Esophagus muscularis mucosa (tissue), 3 donors: ENCODE measurements around the gene AUP1.

Source experiments
- POLR2A ChIP-seq: fragments of 450-650 bp; IDR thresholded peaks from one replicate; pipeline ENCODE4 v1.6.1; 2017; ENCODE audit warnings: antibody characterized with exemption, moderate library complexity, mild to moderate bottlenecking, low read depth
- POLR2AphosphoS5 ChIP-seq, 2 donors: sonication (generic); formaldehyde crosslinking; IDR thresholded peaks; one replicate each; pipeline ENCODE4 v1.6.1; 2017; ENCODE audit warnings: antibody characterized with exemption in 2 of 2
- TF ChIP-seq, protein P1 (sequence below), 3 experiments: fragments of 200-600 bp in 2 of 3; fragments of 450-650 bp in 1 of 3; sonication (generic) in 2 of 3; IDR thresholded peaks; one replicate each; pipeline ENCODE4 v1.5.1; 2017 to 2019; ENCODE audit warnings: antibody characterized with exemption in 3 of 3, mild to moderate bottlenecking in 2 of 3, moderate library complexity in 1 of 3

DNA sequence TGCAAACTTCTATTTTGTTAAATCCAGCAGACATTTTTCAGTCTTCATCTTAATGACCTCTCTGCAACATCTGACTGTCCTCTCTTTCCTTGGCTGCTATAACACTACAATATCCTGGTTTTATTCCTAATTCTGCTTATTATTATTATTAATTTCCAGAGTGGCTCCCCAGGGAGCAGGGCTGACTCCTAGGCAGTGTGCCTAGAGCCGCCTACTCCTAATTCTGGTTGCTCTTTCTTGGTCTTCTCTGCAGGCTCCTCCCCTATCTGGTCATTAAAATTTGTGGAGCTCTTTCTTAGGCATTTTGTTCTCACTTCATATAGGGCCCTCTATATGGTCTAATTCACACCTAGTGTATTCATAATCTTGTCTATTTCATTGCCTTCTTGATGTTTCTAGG lies 13.5 kb upstream of the AUP1 start:
- TF ChIP-seq, protein P1, sequence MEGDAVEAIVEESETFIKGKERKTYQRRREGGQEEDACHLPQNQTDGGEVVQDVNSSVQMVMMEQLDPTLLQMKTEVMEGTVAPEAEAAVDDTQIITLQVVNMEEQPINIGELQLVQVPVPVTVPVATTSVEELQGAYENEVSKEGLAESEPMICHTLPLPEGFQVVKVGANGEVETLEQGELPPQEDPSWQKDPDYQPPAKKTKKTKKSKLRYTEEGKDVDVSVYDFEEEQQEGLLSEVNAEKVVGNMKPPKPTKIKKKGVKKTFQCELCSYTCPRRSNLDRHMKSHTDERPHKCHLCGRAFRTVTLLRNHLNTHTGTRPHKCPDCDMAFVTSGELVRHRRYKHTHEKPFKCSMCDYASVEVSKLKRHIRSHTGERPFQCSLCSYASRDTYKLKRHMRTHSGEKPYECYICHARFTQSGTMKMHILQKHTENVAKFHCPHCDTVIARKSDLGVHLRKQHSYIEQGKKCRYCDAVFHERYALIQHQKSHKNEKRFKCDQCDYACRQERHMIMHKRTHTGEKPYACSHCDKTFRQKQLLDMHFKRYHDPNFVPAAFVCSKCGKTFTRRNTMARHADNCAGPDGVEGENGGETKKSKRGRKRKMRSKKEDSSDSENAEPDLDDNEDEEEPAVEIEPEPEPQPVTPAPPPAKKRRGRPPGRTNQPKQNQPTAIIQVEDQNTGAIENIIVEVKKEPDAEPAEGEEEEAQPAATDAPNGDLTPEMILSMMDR (IDR thresholded peaks at IDR 0.05) = no peak
- TF ChIP-seq POLR2A = no peak
- TF ChIP-seq POLR2AphosphoS5 (IDR thresholded peaks at IDR 0.05) = no peak
